Neuron (in vitro differentiated cells): ENCODE measurements around the gene SMPDL3A.

Source experiments
- H2AFZ ChIP-seq: one replicate; pipeline ENCODE4 v1.6.1; 2013; ENCODE audit warnings: low read depth, mild to moderate bottlenecking, inconsistent platforms, low read length, moderate library complexity
- H3K27me3 ChIP-seq: one replicate; pipeline ENCODE4 v1.6.1; 2013; ENCODE audit warnings: low read length; ENCODE audit not compliant: insufficient read depth
- H3K36me3 ChIP-seq: one replicate; pipeline ENCODE4 v1.6.1; 2013; ENCODE audit warnings: low read length; ENCODE audit not compliant: insufficient read depth
- H3K4me1 ChIP-seq: one replicate; pipeline ENCODE4 v1.6.1; 2013; ENCODE audit warnings: low read length; ENCODE audit not compliant: insufficient read depth
- H3K4me3 ChIP-seq: 2 replicates; pipeline ENCODE4 v1.5.1; 2013; ENCODE audit warnings: mild to moderate bottlenecking, low read length, moderate library complexity
- H3K9me3 ChIP-seq: one replicate; pipeline ENCODE4 v1.6.1; 2013; ENCODE audit warnings: low read length

The SMPDL3A gene

DNA sequence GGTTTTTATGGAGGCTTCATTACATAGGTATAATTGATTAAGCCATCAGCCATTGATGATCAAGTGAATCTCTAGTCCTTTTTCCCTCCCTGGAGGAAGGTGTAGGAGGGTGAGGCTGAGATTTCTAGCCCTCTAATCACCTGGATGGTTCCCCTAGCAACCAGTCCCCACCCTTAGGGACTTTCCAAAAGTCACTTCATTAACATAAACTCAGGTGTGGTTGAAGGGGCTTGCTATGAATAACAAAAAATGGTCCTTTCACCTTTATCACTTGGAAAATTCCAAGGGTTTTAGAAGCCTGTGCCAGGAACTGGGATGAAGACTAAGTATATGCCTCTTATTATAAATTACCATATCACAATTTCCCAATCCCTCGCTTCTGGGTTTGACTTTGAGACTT lies 40.4 kb downstream of the SMPDL3A start:
- Histone ChIP-seq H3K9me3 (no peaks in the 10 kb centered on the region), H3K27me3 (no peaks in the 10 kb centered on the region), H2AFZ (no peak overlapping the region), H3K36me3 (no peaks in the 10 kb centered on the region), H3K4me3 (no peak overlapping the region), H3K4me1 (peaks cover 21% of the 10 kb centered on the region)

DNA sequence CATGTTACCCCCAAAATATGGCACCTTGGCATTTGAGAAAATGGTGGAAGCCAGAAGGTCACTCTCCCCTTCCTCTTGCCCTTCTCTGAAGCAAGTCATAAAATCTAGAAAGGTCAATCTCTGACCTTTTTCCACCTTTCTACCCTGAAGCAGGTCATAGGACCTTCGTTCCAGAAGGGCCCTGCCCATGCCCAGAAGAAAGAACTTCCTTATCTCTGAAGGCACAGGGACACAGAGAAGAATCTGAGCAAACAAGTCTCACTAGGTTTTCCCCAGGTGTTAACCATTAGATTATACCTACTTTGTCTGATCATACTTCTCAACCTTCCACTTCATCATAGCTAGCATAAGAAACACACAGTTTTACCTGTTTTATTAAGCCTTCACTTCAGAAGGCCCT lies 42.5 kb downstream of the SMPDL3A start:
- Histone ChIP-seq H3K9me3 (no peaks in the 10 kb centered on the region), H3K27me3 (no peaks in the 10 kb centered on the region), H3K4me1 (peaks cover 12% of the 10 kb centered on the region), H3K4me3 (no peak overlapping the region), H3K36me3 (no peaks in the 10 kb centered on the region), H2AFZ (no peak overlapping the region)

DNA sequence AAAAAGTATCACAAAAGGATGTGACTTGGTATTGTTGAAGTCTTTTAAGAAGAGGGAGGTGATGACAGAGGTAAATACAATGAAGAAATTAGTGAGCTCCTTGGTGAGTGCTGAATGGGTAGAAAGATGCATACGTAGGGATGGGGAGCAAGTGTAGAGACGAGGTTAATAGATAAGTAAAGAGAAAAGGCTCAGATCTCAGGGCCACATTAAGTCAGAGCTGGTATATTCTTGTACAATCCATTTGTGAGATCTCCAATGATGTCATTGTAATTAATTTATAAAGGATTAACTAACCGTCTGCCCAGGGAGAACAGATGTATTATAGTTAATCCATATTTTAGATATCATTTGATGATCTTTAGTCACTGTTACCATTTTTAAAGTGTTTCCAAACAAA lies 43.4 kb downstream of the SMPDL3A start:
- H3K4me3 ChIP-seq, result no peak overlapping the region
- H2AFZ ChIP-seq, result no peak overlapping the region
- H3K27me3 ChIP-seq, result no peaks in the 10 kb centered on the region
- no peaks in the 10 kb centered on the region for H3K36me3 ChIP-seq
- no peaks in the 10 kb centered on the region for H3K9me3 ChIP-seq
- peaks cover 12% of the 10 kb centered on the region for H3K4me1 ChIP-seq

DNA sequence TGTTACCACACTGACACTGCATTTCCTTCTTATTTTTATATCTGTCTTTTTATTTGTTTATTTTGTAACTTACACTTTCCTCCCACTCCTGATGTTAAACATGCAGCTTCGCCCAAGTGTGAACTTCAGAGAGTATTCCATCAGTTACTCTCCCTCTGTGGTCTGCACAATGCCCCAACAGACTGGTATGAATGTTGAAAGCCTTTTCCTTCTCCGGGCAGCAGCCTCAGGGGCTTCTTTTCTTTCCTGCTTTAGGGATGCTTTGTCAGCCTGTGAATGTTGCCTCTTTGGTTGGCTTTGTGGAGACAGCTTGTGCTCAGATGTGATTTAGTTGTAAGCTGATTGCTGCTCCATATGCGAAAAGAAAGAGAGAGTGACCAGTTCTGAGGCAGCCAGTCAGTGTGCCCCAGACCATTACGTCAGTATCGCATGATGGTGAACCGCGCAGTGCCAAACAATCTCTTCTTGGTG lies 44.0 kb downstream of the SMPDL3A start:
- Histone ChIP-seq H3K4me3 (no peak overlapping the region), H3K27me3 (no peaks in the 10 kb centered on the region), H2AFZ (no peak overlapping the region), H3K4me1 (peaks cover 12% of the 10 kb centered on the region), H3K9me3 (no peaks in the 10 kb centered on the region), H3K36me3 (no peaks in the 10 kb centered on the region)

DNA sequence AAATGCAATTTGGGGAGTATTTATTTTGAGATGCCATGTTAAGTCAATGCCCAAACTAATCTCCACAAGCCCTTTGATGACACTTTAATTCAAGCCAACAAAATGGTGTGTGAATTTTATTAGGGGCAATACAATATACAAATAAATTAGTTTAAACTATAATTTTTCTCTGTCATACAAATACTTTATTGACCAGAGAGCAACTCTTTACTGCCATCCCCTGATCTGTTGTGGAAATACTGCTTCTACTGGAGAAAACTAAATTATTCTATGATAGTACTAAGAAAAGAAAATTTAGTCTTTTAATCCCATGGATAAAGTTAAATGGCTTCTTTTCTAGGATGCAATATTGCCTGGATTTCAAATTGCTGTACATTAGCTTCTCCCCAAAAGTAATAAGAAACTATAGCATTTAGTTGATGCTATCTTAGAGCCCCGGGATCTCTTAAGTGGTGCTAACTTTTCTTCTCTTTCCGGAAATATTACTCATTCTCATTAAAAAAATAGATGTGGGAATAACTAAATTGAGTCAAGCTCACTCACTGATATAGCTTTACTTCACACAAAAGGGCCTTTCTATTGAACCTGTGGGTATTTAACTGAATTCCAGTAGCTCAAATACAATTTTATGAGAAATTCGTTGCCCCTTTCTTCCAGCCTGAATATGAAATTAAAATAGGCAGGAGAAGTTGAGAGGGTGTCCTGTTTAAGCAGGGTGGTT lies 49.2 kb downstream of the SMPDL3A start:
- Histone ChIP-seq H2AFZ (no peak overlapping the region), H3K36me3 (no peaks in the 10 kb centered on the region), H3K4me3 (no peak overlapping the region), H3K27me3 (no peaks in the 10 kb centered on the region), H3K4me1 (peaks cover 1% of the 10 kb centered on the region), H3K9me3 (no peaks in the 10 kb centered on the region)

DNA sequence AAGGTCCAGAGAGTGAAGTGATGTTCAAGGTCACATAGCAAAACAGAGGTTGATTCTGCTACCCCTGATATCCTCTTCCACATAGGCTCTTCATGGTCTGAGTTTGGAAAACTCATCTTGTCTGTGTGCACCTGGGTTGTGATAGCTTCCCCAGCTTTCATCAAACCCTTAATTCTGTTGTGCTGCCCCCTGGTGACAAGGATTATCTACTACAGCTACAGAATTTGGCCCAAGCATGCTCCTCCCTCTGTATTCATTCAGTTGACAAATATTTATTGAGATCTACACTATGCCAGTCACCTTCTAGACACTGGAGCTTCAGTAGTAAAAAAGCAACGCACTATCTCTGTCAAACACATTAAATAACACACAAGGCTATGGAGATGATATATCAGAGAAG lies 50.4 kb downstream of the SMPDL3A start:
- Histone ChIP-seq H3K36me3 (no peaks in the 10 kb centered on the region), H3K27me3 (no peaks in the 10 kb centered on the region), H2AFZ (no peak overlapping the region), H3K4me3 (no peak overlapping the region), H3K4me1 (no peaks in the 10 kb centered on the region), H3K9me3 (no peaks in the 10 kb centered on the region)

DNA sequence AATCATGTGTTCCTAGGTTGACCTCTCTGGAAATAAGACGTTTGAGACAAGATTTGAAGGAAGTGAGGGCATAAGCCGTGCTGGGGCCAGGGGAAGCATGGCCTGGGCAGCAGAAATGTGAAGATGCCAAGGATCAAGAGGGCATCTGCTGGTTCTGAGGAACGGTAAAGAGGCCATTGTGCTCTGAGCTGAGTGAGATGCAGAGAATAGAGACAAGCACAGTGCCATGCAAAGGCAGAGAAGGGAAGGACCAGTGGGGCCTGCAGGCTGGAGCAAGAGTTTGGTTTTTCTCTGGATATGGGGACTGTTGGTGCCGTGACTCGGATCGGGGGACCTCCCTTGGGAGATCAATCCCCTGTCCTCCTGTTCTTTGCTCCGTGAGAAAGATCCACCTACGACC lies 50.8 kb downstream of the SMPDL3A start:
- Histone ChIP-seq H3K36me3 (no peaks in the 10 kb centered on the region), H3K4me1 (no peaks in the 10 kb centered on the region), H3K4me3 (no peak overlapping the region), H3K9me3 (no peaks in the 10 kb centered on the region), H2AFZ (no peak overlapping the region), H3K27me3 (no peaks in the 10 kb centered on the region)

DNA sequence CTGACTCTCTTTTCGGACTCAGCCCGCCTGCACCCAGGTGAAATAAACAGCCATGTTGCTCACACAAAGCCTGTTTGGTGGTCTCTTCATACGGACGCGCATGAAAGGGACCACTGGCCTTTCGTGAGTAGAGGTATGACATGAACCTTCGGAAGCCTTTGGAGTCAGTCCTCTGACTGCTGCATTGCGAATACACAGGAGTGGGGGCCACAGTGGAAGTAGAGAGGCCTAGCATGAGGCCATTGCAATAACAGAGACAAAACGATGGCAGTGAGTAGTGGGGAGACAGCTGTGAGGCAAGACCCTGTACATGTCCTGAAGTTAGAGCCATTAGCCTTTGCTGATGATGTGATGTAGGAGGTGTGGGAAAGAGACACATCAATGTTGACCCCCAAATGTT lies 56.4 kb downstream of the SMPDL3A start:
- no peaks in the 10 kb centered on the region for H3K36me3 ChIP-seq
- H3K4me1 ChIP-seq, result peaks cover 2% of the 10 kb centered on the region
- H3K27me3 ChIP-seq, result no peaks in the 10 kb centered on the region
- no peak overlapping the region for H3K4me3 ChIP-seq
- H2AFZ ChIP-seq, result no peak overlapping the region
- H3K9me3 ChIP-seq, result no peaks in the 10 kb centered on the region

DNA sequence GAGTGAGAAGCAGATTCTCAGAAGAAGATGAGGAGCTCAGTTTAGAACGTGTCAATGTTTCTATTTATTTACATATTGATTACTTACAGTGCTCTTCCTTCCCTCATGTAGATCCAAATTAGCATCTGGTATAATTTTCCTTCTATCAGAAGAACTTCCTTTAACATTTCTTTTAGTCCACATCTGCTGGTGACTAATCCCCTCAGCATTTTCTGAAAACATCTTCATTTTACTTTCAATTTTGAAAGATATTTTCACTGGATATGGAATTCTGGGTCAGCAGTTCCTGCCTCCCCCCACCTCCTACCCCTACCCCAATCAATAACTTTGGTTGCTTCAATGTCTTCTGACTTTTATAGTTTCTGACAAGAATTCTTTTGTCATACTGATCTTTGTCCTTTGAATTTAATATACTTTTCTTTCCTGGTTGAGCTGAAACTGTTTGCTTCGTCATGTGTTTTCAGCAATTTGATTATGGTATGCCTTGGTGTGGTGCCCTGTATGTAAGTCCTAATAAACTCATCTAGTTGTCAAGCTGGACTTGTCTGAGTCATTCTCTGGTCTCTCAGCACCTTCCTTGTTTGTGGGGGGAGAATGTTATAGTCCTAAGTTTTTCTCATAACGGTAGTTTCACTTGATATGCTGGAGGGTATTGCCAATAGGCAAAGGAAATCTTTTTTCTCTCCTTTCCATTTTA lies 57.0 kb downstream of the SMPDL3A start:
- Histone ChIP-seq H2AFZ (no peak overlapping the region), H3K27me3 (no peaks in the 10 kb centered on the region), H3K4me1 (peaks cover 2% of the 10 kb centered on the region), H3K36me3 (no peaks in the 10 kb centered on the region), H3K9me3 (no peaks in the 10 kb centered on the region), H3K4me3 (no peak overlapping the region)

DNA sequence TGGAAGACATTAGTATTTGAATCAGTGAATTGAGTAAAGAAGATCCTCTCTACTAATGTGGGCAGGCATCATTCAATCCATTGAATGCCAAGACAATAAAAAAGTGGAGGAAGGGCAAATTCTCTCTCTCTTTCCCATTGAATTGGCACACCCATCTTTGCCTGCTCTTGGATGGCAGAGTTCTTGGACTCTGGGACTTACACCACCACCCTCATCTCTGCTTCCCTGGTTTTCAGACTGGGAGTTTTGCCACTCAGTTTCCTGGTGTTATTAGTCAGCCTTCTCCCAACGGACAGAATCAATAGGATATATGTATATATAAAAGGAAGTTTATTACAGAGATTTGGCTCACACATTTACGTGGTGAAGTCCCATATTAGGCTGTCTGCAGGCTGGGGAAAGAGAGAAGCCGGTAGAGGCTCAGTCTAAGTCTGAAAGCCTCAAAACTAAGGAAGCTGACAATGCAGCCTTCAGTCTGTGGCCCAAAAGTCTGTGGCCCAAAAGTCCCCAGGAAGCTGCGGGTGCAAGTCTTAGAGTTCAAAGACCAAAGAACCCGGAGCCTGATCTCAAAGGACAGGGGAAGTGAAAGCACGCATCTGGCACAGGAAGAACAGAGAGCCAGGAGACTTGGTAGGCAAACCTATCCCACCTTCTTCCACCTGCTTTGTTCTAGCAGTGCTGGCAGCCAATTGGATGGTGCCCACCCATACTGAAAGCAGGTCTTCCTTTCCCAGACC lies 64.4 kb downstream of the SMPDL3A start:
- Histone ChIP-seq H3K36me3 (no peaks in the 10 kb centered on the region), H3K4me1 (peaks cover 2% of the 10 kb centered on the region), H2AFZ (no peak overlapping the region), H3K4me3 (no peak overlapping the region), H3K9me3 (no peaks in the 10 kb centered on the region), H3K27me3 (no peaks in the 10 kb centered on the region)
